D341Med (cell line): Measurements from ENCODE around the gene SNIP1.
A peak's percentile ranks its signal among the peaks of the same experiment; 100 is the strongest.
"Not testable (repeated sequence)": the region's sequence is repeated elsewhere in the genome, so short reads cannot be mapped to it uniquely, and the experiment has no call there.

ENCODE experiments used
- DNase-seq: peaks from one replicate; pipeline ENCODE4 v3.0.0; 2012; ENCODE audit warnings: low spot score

The SNIP1 gene

DNA sequence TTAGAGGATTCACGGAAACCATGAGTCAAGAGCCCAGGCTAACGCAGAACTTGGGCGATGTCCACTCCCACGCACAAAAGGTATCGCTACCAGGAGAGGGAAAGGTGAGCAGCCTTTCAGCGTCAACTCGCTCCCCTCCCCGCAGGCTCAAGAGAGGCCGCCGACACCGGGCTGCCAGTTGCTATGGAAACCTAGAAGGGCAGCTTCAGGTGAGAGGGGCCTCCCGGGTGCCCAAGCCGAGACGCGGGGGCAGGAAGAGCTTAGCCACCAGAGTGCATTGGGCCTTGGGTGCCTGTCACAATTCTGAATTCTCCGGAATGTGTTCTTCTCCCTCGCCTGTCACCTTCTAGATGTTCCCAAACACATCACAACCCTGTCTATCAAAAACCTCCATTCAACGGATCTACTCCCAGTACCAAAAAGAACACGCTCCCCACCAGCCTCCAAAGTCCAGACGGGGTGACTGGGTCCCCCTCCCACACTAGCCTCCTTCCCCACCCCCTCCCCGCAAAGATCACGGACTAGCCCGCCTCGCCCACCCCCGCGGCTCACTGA is 40.2 kb downstream of the SNIP1 start:
- peak; percentile 57 for DNase-seq

DNA sequence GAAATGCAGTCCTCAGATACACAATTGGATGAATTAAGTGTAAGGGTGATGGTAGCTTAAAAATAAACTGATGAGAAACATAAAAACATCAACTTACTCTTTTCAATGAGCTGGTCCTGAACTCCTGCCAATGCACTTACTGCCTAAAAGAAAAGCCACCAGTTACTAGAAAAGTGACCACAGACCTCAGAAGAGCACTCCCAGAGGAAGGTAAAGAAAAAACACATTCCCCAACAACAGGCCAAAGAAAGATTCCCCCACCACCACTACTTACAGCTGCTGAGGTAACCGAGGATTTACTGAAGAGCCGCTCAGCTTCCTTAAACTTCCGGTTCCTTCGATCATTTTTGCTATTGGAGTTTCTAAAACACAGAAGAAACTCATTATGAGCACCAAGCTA is 44.9 kb downstream of the SNIP1 start:
- no peak for DNase-seq

DNA sequence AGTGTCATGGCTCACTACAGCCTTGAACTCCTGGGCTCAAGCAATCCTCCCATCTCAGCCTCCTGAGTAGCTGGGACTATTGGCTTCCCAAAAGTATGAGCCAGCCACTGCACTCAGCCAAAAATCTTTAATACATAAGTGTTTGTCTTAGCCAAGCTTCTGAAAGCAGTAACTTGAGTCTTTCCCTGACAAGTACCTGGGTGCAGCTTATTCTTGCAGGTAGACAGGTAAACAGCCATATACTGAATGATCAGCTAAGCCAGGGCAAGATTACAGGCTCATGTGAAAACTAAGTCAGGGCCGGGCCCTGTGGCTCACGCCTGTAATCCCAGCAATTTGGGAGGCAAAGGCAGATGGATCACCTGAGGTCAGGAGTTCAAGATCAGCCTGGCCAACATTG is 47.4 kb downstream of the SNIP1 start:
- DNase-seq = no peak

DNA sequence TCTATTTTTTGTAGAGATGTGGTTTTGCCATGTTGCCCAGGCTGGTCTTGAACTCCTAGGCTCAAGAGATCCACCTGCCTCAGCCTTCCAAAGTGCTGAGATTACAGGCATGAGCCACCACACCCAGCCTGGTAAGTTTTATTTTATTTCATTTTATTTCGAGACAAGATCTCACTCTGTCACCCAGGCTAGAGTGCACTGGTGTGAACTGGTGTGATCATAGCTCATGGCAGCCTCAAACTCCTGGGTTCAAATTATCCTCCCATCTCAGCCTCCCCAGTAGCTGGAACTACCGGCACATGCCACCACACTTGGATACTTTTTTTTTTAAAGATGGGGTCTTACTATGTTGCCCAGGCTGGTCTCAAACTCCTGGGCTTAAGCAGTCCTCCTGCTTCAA is 51.3 kb downstream of the SNIP1 start:
- not testable (repeated sequence) for DNase-seq

DNA sequence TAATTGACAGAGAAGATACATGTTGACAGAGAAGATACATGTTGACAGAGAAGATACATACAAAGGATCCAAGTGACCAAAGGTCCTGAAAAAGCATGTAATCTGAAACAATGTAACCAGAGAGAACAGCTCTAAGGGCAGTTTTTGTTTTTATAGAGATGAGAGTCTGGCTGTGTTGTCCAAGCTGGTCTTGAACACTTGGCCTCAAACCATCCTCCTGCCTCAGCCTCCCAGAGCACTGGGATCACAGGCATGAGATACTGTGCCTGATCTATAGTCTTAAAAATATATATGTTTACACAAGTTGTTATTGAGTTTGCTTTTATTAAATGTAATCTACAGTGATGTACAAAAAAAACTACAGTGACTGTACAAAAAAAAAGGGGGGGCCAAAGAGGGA is 52.0 kb downstream of the SNIP1 start:
- DNase-seq = no peak

DNA sequence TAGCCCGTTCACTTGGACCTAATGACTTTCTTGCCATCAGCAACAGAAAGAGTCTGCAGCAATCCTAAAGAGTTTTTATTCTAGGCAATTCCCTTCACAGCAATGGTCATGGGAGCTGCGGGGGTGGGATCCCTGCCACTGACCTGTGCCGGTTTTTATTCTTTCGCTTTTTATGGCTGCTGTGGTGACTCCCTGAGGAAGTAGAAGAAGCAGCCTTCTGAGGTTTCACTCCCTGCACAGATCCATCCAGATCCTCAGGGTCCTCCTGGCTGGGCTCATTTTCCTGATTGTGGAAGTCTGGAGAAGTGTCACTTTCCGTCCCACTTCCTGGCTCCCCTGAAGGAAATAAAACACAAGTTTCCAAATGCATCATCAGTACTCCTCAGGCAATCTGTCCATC is 52.4 kb downstream of the SNIP1 start:
- DNase-seq = no peak

DNA sequence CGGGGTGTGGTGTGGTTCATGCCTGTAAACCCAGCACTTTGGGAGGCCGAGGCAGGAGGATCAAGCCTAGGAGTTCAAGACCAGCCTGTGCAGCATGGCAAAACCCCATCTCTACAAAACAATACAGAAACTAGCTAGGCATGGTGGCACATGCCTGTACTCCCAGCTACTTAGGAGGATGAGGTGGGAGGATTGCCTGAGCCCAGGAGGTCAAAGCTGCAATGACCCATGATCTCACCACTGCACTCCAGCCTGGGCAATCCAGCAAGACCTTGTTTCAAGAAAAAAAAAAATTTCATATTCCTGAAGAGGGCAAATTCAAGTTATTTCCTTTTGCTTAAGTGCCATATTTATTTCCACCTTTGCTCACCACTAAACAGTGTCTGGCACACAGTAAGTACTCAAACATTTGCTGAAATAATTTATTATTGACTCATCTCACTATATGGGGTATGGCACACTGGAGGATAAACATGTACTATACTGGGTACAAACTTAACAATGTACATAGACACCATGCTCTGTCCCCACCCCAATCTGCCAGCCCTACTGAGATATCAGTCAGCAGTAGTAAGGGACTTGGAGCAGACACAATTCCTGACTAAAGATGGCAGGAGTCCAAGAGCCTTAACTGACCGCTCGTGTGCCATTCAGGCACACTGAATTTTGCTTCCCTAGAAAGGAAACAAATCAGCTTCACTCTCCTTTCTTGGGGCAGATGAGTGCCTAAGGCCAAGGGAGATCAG is 55.0 kb downstream of the SNIP1 start:
- DNase-seq = no peak

DNA sequence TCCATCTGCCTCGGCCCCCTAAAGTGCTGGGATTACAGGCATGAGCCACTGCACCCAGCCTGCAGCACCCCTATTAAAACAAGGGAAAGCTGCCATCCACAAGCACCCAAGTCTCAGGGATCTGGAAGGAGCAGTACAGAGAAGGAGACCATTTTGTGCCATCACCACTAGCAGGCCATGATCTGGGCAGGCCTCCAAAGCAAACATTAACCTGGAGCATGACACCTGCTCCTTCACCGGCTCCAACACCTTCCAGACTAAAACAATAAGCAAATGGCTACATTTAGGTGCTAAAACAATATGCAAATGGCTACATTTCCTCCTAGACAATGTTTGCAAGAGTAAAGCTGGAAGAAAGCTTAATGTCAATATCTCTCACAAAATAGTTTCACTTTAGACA is 56.3 kb downstream of the SNIP1 start:
- DNase-seq = no peak

DNA sequence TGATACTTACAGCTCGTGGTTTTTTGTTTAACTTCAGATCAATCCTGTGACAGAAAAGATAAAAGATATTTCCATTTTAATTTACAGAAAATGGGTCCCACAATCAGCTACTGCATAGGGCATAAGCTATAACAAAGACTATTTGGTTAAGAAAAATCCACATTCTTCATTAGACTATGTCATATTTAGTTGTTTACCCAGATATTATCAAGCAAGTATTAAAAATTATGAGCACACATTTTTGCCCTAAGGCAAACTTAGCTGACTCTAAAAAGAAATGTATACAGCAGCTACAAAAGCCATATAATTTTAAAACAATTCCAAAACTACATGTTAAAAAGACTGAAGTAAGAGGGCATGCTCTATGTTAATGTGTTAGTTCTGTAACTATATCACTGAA is 58.2 kb downstream of the SNIP1 start:
- DNase-seq = no peak

DNA sequence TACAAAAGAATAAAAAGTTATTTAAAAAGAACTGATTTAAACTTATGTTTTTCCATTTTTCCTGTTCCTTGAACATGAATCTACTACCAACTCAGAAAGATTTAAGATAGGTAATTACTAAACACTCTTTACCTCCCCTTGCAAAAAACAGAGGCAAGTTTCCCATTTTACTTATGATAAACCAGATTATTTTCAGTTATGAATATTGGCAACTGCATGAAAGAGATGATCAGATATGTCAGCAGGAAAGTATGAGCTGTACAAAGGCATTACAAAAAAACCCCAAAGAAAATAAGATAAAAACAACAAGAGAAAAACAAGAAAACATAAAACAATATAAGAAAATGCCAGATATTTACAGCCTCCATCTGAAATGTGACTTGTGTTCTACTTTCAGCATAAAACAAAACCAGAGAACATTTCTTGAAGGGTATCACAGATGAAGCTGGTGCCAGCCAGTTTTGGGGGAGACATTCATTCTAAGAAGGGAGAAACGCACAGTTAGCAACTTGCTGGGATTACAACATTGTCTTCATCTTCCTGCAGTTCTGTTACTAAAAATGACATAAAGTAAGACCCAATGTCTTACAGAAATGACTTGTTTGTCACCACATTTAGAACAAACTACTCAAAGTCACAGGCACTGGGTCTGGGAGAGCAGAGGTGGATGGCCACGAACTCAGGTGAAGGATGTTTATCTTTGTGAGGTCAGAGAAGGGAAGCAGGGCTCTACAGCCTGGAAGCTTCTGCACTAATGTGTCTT is 60.6 kb downstream of the SNIP1 start:
- DNase-seq = no peak

DNA sequence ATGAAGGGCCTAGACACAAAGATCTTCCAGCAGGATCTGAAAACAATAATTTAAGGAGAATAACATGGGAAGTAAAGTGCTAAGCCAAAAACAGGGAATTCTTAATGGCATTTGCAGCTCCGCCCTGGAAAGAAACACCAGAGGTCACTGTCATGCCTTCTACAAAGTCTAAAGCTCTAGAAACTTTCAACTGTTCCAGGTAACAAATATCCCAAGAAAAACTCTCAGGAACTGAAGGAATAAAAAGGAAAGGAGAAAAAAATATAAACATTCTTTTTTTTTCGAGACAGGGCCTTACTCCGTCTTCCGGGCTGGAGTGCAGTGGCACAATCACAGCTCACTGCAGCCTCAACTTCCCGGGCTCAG is 66.5 kb downstream of the SNIP1 start:
- no peak for DNase-seq

DNA sequence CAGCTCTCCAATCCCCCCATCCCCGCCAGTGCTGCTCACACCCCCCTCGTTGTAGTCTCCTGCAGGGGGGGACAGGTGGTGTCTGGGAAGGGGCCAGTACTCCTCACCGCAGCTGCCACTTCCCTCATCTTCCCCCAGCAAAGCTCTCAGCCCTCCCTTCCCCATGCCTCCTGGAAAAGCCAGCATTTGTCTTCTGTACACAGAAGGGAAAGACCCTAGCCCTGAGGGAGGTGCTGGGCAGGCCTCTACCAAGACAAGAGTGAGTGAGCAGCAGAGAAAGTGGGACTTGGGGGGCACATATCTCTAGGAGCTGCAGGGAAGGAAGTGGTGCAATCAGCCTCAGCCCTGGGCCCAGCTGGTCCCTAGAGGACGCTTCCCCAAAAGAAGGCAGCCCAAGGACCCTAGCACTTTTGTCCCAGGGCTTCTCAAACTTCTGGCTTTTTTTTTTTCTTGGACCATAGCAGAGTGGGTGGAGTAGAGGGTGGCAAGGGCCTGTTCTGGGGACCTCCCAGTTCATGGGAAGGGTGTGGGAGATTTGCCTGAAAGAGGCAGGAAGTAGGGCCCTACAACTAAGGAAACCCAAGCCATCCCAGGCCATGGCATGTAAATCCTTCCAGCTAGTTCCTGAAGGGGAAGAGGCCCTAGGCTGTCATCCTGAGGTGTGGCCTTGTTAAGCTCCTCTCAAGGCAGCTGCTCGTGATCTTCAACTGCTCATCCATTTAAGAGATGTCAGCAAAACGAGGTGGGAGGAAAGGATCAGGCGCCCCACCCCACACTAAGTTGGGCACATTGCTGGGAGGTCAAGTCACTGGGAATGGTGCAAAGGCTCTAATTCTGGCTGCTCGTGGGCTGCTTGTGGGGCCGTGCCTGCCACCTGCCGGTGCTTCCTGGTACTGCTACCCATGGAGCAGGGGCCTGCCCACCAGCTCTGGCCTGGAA is 67.1 kb downstream of the SNIP1 start:
- peak; percentile 88 for DNase-seq

DNA sequence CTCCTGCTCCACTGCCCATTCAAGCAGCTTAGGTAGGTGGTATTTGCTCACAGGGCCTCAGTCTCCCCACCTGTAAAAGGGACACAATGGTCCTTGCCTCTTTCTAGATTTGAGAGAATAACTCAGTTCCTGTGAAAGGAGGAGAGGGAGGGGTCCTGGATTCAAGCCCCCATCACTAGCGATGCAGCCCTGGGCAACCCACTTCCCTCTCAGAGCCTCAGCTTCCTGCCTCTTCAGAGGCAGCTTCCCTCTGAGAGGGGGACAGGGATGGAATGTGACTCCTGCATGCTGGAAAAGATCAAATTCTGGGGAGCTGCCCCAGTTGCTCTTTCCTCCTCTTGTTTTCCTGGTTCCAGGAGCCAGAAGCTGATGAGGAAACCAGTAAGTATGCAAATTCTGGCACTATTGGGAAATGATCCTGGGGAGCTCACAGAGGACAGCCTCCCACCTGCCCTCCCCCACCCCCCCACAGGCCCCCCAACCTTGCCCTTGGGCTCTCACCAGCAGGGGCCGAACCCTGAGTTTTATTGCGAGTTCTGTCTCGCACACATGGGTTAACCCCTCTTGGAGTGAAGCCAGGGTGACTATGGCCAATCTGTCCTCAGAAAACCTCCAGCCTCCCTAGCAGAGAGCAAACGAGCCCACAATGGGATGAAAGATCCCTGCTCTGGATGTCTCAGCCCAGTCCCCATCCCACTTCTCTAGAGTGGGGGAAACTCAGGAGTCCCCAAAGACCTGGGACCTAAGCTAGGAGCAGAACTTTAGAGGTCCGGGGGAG is 68.0 kb downstream of the SNIP1 start:
- no peak for DNase-seq
